Esophagus muscularis mucosa (tissue), 3 donors: ENCODE results near the gene OR10A5.

ENCODE experiments used
- CTCF ChIP-seq, 3 experiments: fragments of 200-600 bp in 2 of 3; fragments of 450-650 bp in 1 of 3; sonication (generic) in 2 of 3; IDR thresholded peaks; one replicate each; pipeline ENCODE4 v1.5.1; 2017 to 2019; ENCODE audit warnings: antibody characterized with exemption in 3 of 3, mild to moderate bottlenecking in 2 of 3, moderate library complexity in 1 of 3
- POLR2A ChIP-seq: fragments of 450-650 bp; IDR thresholded peaks from one replicate; pipeline ENCODE4 v1.6.1; 2017; ENCODE audit warnings: antibody characterized with exemption, moderate library complexity, mild to moderate bottlenecking, low read depth

DNA sequence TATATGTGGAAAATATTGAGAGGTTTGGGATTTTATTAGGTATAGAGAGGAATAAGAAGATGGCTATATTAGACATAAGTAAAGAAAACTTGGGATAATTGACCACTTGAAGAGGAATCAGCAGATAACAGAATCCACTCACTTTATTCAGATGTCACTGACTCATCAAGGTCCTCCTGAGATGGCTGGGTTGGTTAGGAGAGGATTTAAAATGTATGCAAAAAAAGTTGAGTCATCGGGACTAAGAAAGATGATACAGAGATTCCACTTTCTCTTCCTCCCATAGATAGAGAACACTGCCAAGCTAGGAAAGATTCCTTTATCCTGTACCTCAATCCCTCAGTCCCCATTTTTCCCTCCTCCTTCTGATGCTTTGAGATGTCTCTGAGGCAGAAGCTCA is 46.1 kb upstream of the OR10A5 start, which contains the start of gene OR6A2:
- TF ChIP-seq POLR2A = no peak
- no peak for TF ChIP-seq CTCF (IDR thresholded peaks at IDR 0.05)
